HepG2 (cell line): ENCODE data around the gene ZNF33B. TPM values are rescaled to one million over a fixed set of nuclear protein-coding genes. Genes with fewer than 3 reads are reported as not detected.
"Not testable (repeated sequence)": the region's sequence is repeated elsewhere in the genome, so short reads cannot be mapped to it uniquely, and the experiment has no call there.

Experiments used
- ATAC-seq: fragments of 200-7000 bp; cut with Tn5 transposase; 3 replicates; pipeline ENCODE4 v1.9.1; 2020; ENCODE audit warnings: mild to moderate bottlenecking, moderate library complexity
- BruUV-seq: library from RNA; stranded (reverse); fragments of 400-500 nt; replicated peaks from 2 replicates; lab custom pipeline; 2021; lab: Mats Ljungman, UMichigan
- CTCF ChIA-PET: fragments of 300-600 bp; formaldehyde crosslinking; extraction: SDS; loops from one replicate; lab custom pipeline; 2021; ENCODE audit warnings: low total read pairs, inconsistent platforms, low intra/inter-chr PET ratio; lab: Yijun Ruan, JAX
- POLR2A ChIA-PET: fragments of 350-600 bp; sonication (Branson Sonifier 250); formaldehyde crosslinking; loops from one replicate; lab custom pipeline; 2020; ENCODE audit warnings: antibody characterized with exemption, inconsistent platforms; lab: Yijun Ruan, JAX
- DNase-seq: peaks from one replicate; pipeline ENCODE4 v3.0.0-alpha.2; 2015; ENCODE audit warnings: low spot score
- FAIRE-seq: peaks from 3 replicates; lab custom pipeline; 2011; peaks lifted over from hg19 to GRCh38; lab: Jason Lieb, UNC
- H2AFZ ChIP-seq: one replicate; pipeline ENCODE4 v1.6.1; 2011; ENCODE audit warnings: low read length, inconsistent platforms
- H3K27ac ChIP-seq: fragments of 300-600 bp; 3 replicates; pipeline ENCODE4 v1.8.0; 2011; ENCODE audit warnings: mixed run types, mild to moderate bottlenecking, mixed read lengths, low read length, inconsistent platforms; ENCODE audit not compliant: insufficient read depth; ENCODE audit errors: extremely low read length
- H3K27me3 ChIP-seq, 2 experiments: fragments of 200-600 bp in 1 of 2; 2 replicates in 1 of 2; 3 replicates in 1 of 2; pipeline versions ENCODE4 v1.6.0 to v1.8.0; 2011; ENCODE audit warnings: low read length in 2 of 2, mild to moderate bottlenecking in 2 of 2, moderate library complexity in 2 of 2, inconsistent platforms in 1 of 2; ENCODE audit not compliant: insufficient read depth in 2 of 2, control insufficient read depth in 1 of 2
- H3K36me3 ChIP-seq, 2 experiments: fragments of 200-600 bp in 1 of 2; replicated peaks in 1 of 2; 2 replicates in 1 of 2; 3 replicates in 1 of 2; pipeline versions ENCODE4 v1.5.1 to v1.8.0; 2011; ENCODE audit warnings: low read length in 2 of 2, inconsistent platforms in 1 of 2; ENCODE audit not compliant: insufficient read depth in 2 of 2, control insufficient read depth in 1 of 2
- H3K4me1 ChIP-seq: 2 replicates; pipeline ENCODE4 v1.5.1; 2012; ENCODE audit warnings: low read length, inconsistent platforms; ENCODE audit not compliant: insufficient read depth
- H3K4me2 ChIP-seq: 2 replicates; pipeline ENCODE4 v1.6.0; 2011; ENCODE audit warnings: low read depth, low read length, inconsistent platforms
- H3K4me3 ChIP-seq, 3 experiments: fragments of 200-600 bp in 1 of 3; sonication (generic), shearing (Covaris generic) in 1 of 3; replicated peaks in 1 of 3; 2 replicates each; pipeline ENCODE4 v1.5.1; 2011 to 2016; ENCODE audit warnings: low read length in 3 of 3, inconsistent platforms in 2 of 3, low read depth in 2 of 3, mild to moderate bottlenecking in 2 of 3, control low read depth in 1 of 3, mixed read lengths in 1 of 3; ENCODE audit not compliant: insufficient read depth in 1 of 3
- H3K79me2 ChIP-seq: one replicate; pipeline ENCODE4 v1.6.1; 2011; ENCODE audit warnings: low read length, inconsistent platforms; ENCODE audit not compliant: insufficient read depth
- H3K9ac ChIP-seq: 2 replicates; pipeline ENCODE4 v1.6.0; 2011; ENCODE audit warnings: mild to moderate bottlenecking, low read depth, low read length, inconsistent platforms; ENCODE audit not compliant: insufficient read depth
- H3K9me3 ChIP-seq: 2 replicates; pipeline ENCODE4 v1.5.1; 2012; ENCODE audit warnings: mild to moderate bottlenecking, low read length
- H4K20me1 ChIP-seq: 2 replicates; pipeline ENCODE4 v1.6.0; 2011; ENCODE audit warnings: inconsistent platforms, mild to moderate bottlenecking, low read length, moderate library complexity; ENCODE audit not compliant: insufficient read depth
- ELF3 ChIP-seq: IDR thresholded peaks from 2 replicates; pipeline ENCODE4 v1.6.1; 2016; ENCODE audit warnings: missing genetic modification reagents, missing compliant biosample characterization
- FOXP1 ChIP-seq, 2 experiments: fragments of 450-650 bp in 1 of 2; IDR thresholded peaks; 2 replicates each; pipeline ENCODE4 v1.6.1; 2017 to 2018; ENCODE audit warnings: antibody characterized with exemption in 1 of 2
- HNF4A ChIP-seq: sonication (generic); formaldehyde crosslinking; IDR thresholded peaks from 2 replicates; pipeline ENCODE4 v1.4.0; 2020; ENCODE audit warnings: missing genetic modification reagents
- KAT8 ChIP-seq: IDR thresholded peaks from 2 replicates; pipeline ENCODE4 v1.6.1; 2016; ENCODE audit warnings: missing genetic modification reagents, missing compliant biosample characterization
- KDM1A ChIP-seq: IDR thresholded peaks from 2 replicates; pipeline ENCODE4 v1.6.1; 2016; ENCODE audit warnings: missing compliant biosample characterization
- MAZ ChIP-seq, 2 experiments: sonication (generic) in 1 of 2; formaldehyde crosslinking in 1 of 2; IDR thresholded peaks; 2 replicates each; pipeline versions ENCODE4 v1.5.0 to v1.6.1; 2012 to 2020; ENCODE audit warnings: low read depth in 2 of 2, mild to moderate bottlenecking in 2 of 2, borderline replicate concordance in 1 of 2, improper control_type of control experiment in 1 of 2, low read length in 1 of 2, missing genetic modification reagents in 1 of 2, moderate library complexity in 1 of 2
- SALL1 ChIP-seq: sonication (generic); formaldehyde crosslinking; IDR thresholded peaks from 2 replicates; pipeline ENCODE4 v1.8.0; 2022; ENCODE audit warnings: mild to moderate bottlenecking, missing genetic modification reagents
- WGBS: methylation state at CpG from one replicate; pipeline ENCODE4 v1.1.6; 2017; ENCODE audit warnings: low lambda C conversion rate; 5-methylcytosine and 5-hydroxymethylcytosine counted together
- in situ Hi-C: cut with HindIII; loops from 2 replicates; pipeline ENCODE4 v1.10.0; 2017; ENCODE audit warnings: low pct_unique_long_range_greater_than_20kb; ENCODE audit not compliant: extremely low pct_ligation_motif_present
- intact Hi-C: fragments of 100-400 bp; cut with micrococcal nuclease; formaldehyde crosslinking; loops from one replicate; pipeline ENCODE4 v1.10.0; 2022; ENCODE audit not compliant: unreplicated experiment
- polyA plus RNA-seq, 8 experiments: library from polyadenylated mRNA; depleted of rRNA in 3 of 8; stranded (reverse) in 7 of 8; unstranded in 1 of 8; fragments of >200 nt; fragmentation: Illumina TruSeq in 4 of 8; extraction: Trizol in 4 of 8; gene quantifications; 2 replicates each; pipeline versions ENCODE4 v1.2.1 to v1.2.3, GENCODE V29; 2011 to 2016; ENCODE audit warnings: low read depth in 4 of 8, missing spikeins in 1 of 8, mixed read lengths in 1 of 8; ENCODE audit not compliant: insufficient read depth in 1 of 8
- total RNA-seq, 5 experiments: library from RNA; depleted of rRNA; stranded (reverse); fragments of >200 nt; fragmentation: Illumina TruSeq; extraction: Trizol; gene quantifications; 2 replicates each; pipeline ENCODE4 v1.2.3, GENCODE V29; 2016; ENCODE audit warnings: low read depth in 1 of 5
- TF ChIP-seq, protein P1 (sequence below): sonication (generic); formaldehyde crosslinking; IDR thresholded peaks from 2 replicates; pipeline ENCODE4 v1.5.1; 2020; ENCODE audit warnings: mild to moderate bottlenecking, missing genetic modification reagents, moderate library complexity
- TF ChIP-seq, protein P2 (sequence below), 2 experiments: fragments of 450-650 bp in 1 of 2; sonication (generic) in 1 of 2; formaldehyde crosslinking; IDR thresholded peaks; 2 replicates each; pipeline versions ENCODE4 v1.5.0 to v1.8.0; 2020 to 2022; ENCODE audit warnings: mild to moderate bottlenecking in 1 of 2, missing genetic modification reagents in 1 of 2
- TF ChIP-seq, protein P3 (sequence below): sonication (generic); formaldehyde crosslinking; IDR thresholded peaks from 2 replicates; pipeline ENCODE4 v1.8.0; 2022; ENCODE audit warnings: missing genetic modification reagents, mild to moderate bottlenecking, moderate library complexity, borderline replicate concordance
- TF ChIP-seq, protein P4 (sequence below): sonication (generic); formaldehyde crosslinking; IDR thresholded peaks from 2 replicates; pipeline ENCODE4 v1.5.1; 2020; ENCODE audit warnings: mild to moderate bottlenecking, moderate library complexity, missing genetic modification reagents

Gene ZNF33B
- total and polyA plus RNA-seq, 2 of the 13 experiments (the other 11 are each of a cell fraction or from before 2014, with no cell fraction given) = 18.4 to 23.5 TPM

DNA sequence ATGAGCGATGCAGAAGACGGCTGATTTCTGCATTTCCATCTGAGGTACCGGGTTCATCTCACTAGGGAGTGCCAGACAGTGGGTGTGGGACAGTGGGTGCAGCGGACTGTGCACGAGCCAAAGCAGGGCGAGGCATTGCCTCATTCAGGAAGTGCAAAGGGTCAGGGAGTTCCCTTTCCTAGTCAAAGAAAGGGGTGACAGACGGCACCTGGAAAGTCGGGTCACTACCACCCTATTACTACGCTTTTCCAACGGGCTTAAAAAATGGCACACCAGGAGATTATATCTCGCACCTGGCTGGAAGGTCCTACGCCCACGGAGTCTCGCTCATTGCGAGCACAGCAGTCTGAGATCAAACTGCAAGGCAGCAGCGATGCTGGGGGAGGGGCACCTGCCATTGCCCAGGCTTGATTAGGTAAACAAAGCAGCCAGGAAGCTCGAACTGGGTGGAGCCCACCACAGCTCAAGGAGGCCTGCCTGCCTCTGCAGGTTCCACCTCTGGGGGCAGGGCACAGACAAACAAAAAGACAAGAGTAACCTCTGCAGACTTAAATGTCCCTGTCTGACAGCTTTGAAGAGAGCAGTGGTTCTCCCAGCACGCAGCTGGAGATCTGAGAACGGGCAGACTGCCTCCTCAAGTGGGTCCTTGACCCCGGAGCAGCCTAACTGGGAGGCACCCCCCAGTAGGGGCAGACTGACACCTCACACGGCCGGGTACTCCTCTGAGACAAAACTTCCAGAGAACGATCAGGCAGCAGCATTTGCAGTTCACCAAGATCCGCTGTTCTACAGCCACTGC, 27.0 kb upstream of the ZNF33B start:
- intact Hi-C loops; TF ChIP-seq FOXP1 (IDR thresholded peaks at IDR 0.05); MAZ (IDR thresholded peaks at IDR 0.05; ENCODE audit: borderline replicate concordance, low read depth, low read length): not testable (repeated sequence)
- peak overlapping the region; percentile 44 for H2AFZ ChIP-seq
- peak; percentile 21 for FAIRE-seq
- TF ChIP-seq FOXP1 (CRISPR knock-in tag; IDR thresholded peaks at IDR 0.05) (0 out of 2 replicates have a peak, but pooled peaks have one; percentile 24), ELF3 (CRISPR knock-in tag) (peak; percentile 37; the same call in 1 of the 2 replicates), KDM1A (CRISPR knock-in tag) (0 out of 2 replicates have a peak, but pooled peaks have one; percentile 16), SALL1 (CRISPR knock-in tag) (peak; percentile 54), KAT8 (CRISPR knock-in tag) (peak; percentile 50; the same call in 1 of the 2 replicates), HNF4A (CRISPR knock-in tag) (peak; percentile 62), MAZ (CRISPR knock-in tag; IDR thresholded peaks at IDR 0.05; ENCODE audit: low read depth) (peak; percentile 38; the same call in 1 of the 2 replicates)
- TF ChIP-seq, protein P1, sequence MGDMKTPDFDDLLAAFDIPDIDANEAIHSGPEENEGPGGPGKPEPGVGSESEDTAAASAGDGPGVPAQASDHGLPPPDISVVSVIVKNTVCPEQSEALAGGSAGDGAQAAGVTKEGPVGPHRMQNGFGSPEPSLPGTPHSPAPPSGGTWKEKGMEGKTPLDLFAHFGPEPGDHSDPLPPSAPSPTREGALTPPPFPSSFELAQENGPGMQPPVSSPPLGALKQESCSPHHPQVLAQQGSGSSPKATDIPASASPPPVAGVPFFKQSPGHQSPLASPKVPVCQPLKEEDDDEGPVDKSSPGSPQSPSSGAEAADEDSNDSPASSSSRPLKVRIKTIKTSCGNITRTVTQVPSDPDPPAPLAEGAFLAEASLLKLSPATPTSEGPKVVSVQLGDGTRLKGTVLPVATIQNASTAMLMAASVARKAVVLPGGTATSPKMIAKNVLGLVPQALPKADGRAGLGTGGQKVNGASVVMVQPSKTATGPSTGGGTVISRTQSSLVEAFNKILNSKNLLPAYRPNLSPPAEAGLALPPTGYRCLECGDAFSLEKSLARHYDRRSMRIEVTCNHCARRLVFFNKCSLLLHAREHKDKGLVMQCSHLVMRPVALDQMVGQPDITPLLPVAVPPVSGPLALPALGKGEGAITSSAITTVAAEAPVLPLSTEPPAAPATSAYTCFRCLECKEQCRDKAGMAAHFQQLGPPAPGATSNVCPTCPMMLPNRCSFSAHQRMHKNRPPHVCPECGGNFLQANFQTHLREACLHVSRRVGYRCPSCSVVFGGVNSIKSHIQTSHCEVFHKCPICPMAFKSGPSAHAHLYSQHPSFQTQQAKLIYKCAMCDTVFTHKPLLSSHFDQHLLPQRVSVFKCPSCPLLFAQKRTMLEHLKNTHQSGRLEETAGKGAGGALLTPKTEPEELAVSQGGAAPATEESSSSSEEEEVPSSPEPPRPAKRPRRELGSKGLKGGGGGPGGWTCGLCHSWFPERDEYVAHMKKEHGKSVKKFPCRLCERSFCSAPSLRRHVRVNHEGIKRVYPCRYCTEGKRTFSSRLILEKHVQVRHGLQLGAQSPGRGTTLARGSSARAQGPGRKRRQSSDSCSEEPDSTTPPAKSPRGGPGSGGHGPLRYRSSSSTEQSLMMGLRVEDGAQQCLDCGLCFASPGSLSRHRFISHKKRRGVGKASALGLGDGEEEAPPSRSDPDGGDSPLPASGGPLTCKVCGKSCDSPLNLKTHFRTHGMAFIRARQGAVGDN (CRISPR knock-in tag) = peak; percentile 61
- TF ChIP-seq, protein P2, sequence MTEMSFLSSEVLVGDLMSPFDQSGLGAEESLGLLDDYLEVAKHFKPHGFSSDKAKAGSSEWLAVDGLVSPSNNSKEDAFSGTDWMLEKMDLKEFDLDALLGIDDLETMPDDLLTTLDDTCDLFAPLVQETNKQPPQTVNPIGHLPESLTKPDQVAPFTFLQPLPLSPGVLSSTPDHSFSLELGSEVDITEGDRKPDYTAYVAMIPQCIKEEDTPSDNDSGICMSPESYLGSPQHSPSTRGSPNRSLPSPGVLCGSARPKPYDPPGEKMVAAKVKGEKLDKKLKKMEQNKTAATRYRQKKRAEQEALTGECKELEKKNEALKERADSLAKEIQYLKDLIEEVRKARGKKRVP (CRISPR knock-in tag; IDR thresholded peaks at IDR 0.05) = peak in 1 of 2 experiments; percentile 53; a peak in 1 of 4 replicates
- TF ChIP-seq, protein P3, sequence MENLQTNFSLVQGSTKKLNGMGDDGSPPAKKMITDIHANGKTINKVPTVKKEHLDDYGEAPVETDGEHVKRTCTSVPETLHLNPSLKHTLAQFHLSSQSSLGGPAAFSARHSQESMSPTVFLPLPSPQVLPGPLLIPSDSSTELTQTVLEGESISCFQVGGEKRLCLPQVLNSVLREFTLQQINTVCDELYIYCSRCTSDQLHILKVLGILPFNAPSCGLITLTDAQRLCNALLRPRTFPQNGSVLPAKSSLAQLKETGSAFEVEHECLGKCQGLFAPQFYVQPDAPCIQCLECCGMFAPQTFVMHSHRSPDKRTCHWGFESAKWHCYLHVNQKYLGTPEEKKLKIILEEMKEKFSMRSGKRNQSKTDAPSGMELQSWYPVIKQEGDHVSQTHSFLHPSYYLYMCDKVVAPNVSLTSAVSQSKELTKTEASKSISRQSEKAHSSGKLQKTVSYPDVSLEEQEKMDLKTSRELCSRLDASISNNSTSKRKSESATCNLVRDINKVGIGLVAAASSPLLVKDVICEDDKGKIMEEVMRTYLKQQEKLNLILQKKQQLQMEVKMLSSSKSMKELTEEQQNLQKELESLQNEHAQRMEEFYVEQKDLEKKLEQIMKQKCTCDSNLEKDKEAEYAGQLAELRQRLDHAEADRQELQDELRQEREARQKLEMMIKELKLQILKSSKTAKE (CRISPR knock-in tag) = 0 out of 2 replicates have a peak, but pooled peaks have one; percentile 24
- TF ChIP-seq, protein P4, sequence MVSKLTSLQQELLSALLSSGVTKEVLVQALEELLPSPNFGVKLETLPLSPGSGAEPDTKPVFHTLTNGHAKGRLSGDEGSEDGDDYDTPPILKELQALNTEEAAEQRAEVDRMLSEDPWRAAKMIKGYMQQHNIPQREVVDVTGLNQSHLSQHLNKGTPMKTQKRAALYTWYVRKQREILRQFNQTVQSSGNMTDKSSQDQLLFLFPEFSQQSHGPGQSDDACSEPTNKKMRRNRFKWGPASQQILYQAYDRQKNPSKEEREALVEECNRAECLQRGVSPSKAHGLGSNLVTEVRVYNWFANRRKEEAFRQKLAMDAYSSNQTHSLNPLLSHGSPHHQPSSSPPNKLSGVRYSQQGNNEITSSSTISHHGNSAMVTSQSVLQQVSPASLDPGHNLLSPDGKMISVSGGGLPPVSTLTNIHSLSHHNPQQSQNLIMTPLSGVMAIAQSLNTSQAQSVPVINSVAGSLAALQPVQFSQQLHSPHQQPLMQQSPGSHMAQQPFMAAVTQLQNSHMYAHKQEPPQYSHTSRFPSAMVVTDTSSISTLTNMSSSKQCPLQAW (CRISPR knock-in tag) = 0 out of 2 replicates have a peak, but pooled peaks have one; percentile 30

More for the DNA sequence above, 27.0 kb upstream of the ZNF33B start:
- peak; percentile 22 for DNase-seq
- Histone ChIP-seq H3K4me2 (peak overlapping the region; percentile 77), H3K9ac (0 out of 2 replicates have a peak overlapping the region, but pooled peaks have one; percentile 18), H3K4me3 (peak overlapping the region; percentile 52 to 68 (median 59); a peak in 5 of 6 replicates)
- BruUV-seq, H3K79me2 ChIP-seq, H3K4me1 ChIP-seq, H3K36me3 ChIP-seq, in situ Hi-C loops, H3K9me3 ChIP-seq, H3K27me3 ChIP-seq, CTCF ChIA-PET, H4K20me1 ChIP-seq, H3K27ac ChIP-seq: not testable (repeated sequence)
- peak; percentile 30; the same call in 1 of the 3 replicates for ATAC-seq
- 6% methylated on average over 10 of the region's 24 CpGs for WGBS
- POLR2A ChIA-PET = interaction anchor here (0.7 to 1.4 kb wide), 4 partner anchors 15 to 118 kb away, joined by 3 to 11 read pairs (median 6); partner anchors contain the start of genes BMS1 and ZNF33B
